HepG2 (cell line): ENCODE results near the gene C11orf16. TPM values are rescaled to one million over a fixed set of nuclear protein-coding genes. Genes with fewer than 3 reads are reported as not detected.

Experiments used
- AGO1 ChIP-seq: fragments of 200-400 bp; formaldehyde crosslinking; IDR thresholded peaks from 2 replicates; pipeline ENCODE4 v1.6.1; 2017; ENCODE audit warnings: mild to moderate bottlenecking, low read depth, low read length, moderate library complexity; ENCODE audit not compliant: poor library complexity, severe bottlenecking
- ATAD3A ChIP-seq: sonication (generic); formaldehyde crosslinking; IDR thresholded peaks from 2 replicates; pipeline ENCODE4 v1.4.0; 2020; ENCODE audit warnings: missing genetic modification reagents
- ATF4 ChIP-seq, 2 experiments: fragments of 450-650 bp in 1 of 2; sonication (generic) in 1 of 2; formaldehyde crosslinking; IDR thresholded peaks; 2 replicates each; pipeline versions ENCODE4 v1.5.0 to v1.8.0; 2020 to 2022; ENCODE audit warnings: mild to moderate bottlenecking in 1 of 2, missing genetic modification reagents in 1 of 2
- FOXK1 ChIP-seq: sonication (generic); formaldehyde crosslinking; IDR thresholded peaks from 2 replicates; pipeline ENCODE4 v1.4.0; 2020; ENCODE audit warnings: low read depth, missing genetic modification reagents, borderline replicate concordance
- MZF1 ChIP-seq: sonication (generic); formaldehyde crosslinking; IDR thresholded peaks from 2 replicates; pipeline ENCODE4 v1.8.1; 2023; ENCODE audit warnings: mild to moderate bottlenecking, missing genetic modification reagents, borderline replicate concordance
- POLR2AphosphoS5 ChIP-seq: IDR thresholded peaks from 2 replicates; pipeline ENCODE4 v1.6.1; 2012; ENCODE audit warnings: low read depth, low read length
- REPIN1 ChIP-seq: sonication (generic); formaldehyde crosslinking; IDR thresholded peaks from 2 replicates; pipeline ENCODE4 v1.8.0; 2022; ENCODE audit warnings: missing genetic modification reagents, low read depth, mild to moderate bottlenecking, borderline replicate concordance
- TBL1XR1 ChIP-seq: fragments of 150-350 bp; IDR thresholded peaks from 2 replicates; pipeline ENCODE4 v1.6.1; 2014; ENCODE audit warnings: borderline replicate concordance, low read length; ENCODE audit not compliant: partially characterized antibody
- TEAD2 ChIP-seq: sonication (generic); formaldehyde crosslinking; IDR thresholded peaks from 2 replicates; pipeline ENCODE4 v1.9.0; 2021; ENCODE audit warnings: missing genetic modification reagents
- THAP9 ChIP-seq: sonication (generic); formaldehyde crosslinking; IDR thresholded peaks from 2 replicates; pipeline ENCODE4; 2020; ENCODE audit warnings: missing genetic modification reagents, mild to moderate bottlenecking, borderline replicate concordance
- XRCC5 ChIP-seq: fragments of 200-400 bp; formaldehyde crosslinking; optimal IDR thresholded peaks from 2 replicates; pipeline ENCODE3; 2017; ENCODE audit warnings: mild to moderate bottlenecking, low read length
- YEATS2 ChIP-seq: sonication (generic); formaldehyde crosslinking; IDR thresholded peaks from 2 replicates; pipeline ENCODE4 v1.4.0; 2020; ENCODE audit warnings: missing genetic modification reagents, borderline replicate concordance
- ZFAT ChIP-seq: sonication (generic); formaldehyde crosslinking; conservative IDR thresholded peaks from 2 replicates; pipeline ENCODE4 v1.8.1; 2023; ENCODE audit warnings: missing genetic modification reagents, inconsistent platforms
- ZKSCAN5 ChIP-seq: sonication (generic); formaldehyde crosslinking; IDR thresholded peaks from 2 replicates; pipeline ENCODE4 v1.5.1; 2020; ENCODE audit warnings: mild to moderate bottlenecking, missing genetic modification reagents
- ZNF253 ChIP-seq: sonication (generic); formaldehyde crosslinking; IDR thresholded peaks from 2 replicates; pipeline ENCODE4 v1.8.0; 2022; ENCODE audit warnings: mild to moderate bottlenecking, missing genetic modification reagents, borderline replicate concordance
- ZNF264 ChIP-seq: sonication (generic); formaldehyde crosslinking; IDR thresholded peaks from 2 replicates; pipeline ENCODE4 v1.4.0; 2020; ENCODE audit warnings: missing genetic modification reagents
- ZNF678 ChIP-seq: sonication (generic); formaldehyde crosslinking; IDR thresholded peaks from 2 replicates; pipeline ENCODE4 v1.4.0; 2020; ENCODE audit warnings: mild to moderate bottlenecking, missing genetic modification reagents
- ZNF780A ChIP-seq: sonication (generic); formaldehyde crosslinking; IDR thresholded peaks from 2 replicates; pipeline ENCODE4 v1.8.0; 2022; ENCODE audit warnings: mild to moderate bottlenecking, missing genetic modification reagents, moderate library complexity
- polyA plus RNA-seq, 8 experiments: library from polyadenylated mRNA; depleted of rRNA in 3 of 8; stranded (reverse) in 7 of 8; unstranded in 1 of 8; fragments of >200 nt; fragmentation: Illumina TruSeq in 4 of 8; extraction: Trizol in 4 of 8; gene quantifications; 2 replicates each; pipeline versions ENCODE4 v1.2.1 to v1.2.3, GENCODE V29; 2011 to 2016; ENCODE audit warnings: low read depth in 4 of 8, missing spikeins in 1 of 8, mixed read lengths in 1 of 8; ENCODE audit not compliant: insufficient read depth in 1 of 8
- total RNA-seq, 5 experiments: library from RNA; depleted of rRNA; stranded (reverse); fragments of >200 nt; fragmentation: Illumina TruSeq; extraction: Trizol; gene quantifications; 2 replicates each; pipeline ENCODE4 v1.2.3, GENCODE V29; 2016; ENCODE audit warnings: low read depth in 1 of 5
- TF ChIP-seq, protein P1 (sequence below): sonication (generic); formaldehyde crosslinking; IDR thresholded peaks from 2 replicates; pipeline ENCODE4 v1.8.1; 2023; ENCODE audit warnings: mild to moderate bottlenecking, inconsistent platforms, moderate library complexity, missing genetic modification reagents, borderline replicate concordance
- TF ChIP-seq, protein P2 (sequence below): sonication (generic); formaldehyde crosslinking; IDR thresholded peaks from 2 replicates; pipeline ENCODE4 v1.5.0; 2020; ENCODE audit warnings: mild to moderate bottlenecking, low read depth, missing genetic modification reagents, borderline replicate concordance
- TF ChIP-seq, protein P3 (sequence below): sonication (generic); formaldehyde crosslinking; IDR thresholded peaks from 2 replicates; pipeline ENCODE4 v1.4.0; 2020; ENCODE audit warnings: missing genetic modification reagents, mild to moderate bottlenecking, borderline replicate concordance

Gene C11orf16
- total and polyA plus RNA-seq, 2 of the 13 experiments (the other 11 are each of a cell fraction or from before 2014, with no cell fraction given), result not detected

- TF ChIP-seq THAP9 (CRISPR knock-in tag), result peak; percentile 92
- 0 out of 2 replicates have a peak, but pooled peaks have one; percentile 65 for TF ChIP-seq ZNF253 (CRISPR knock-in tag)
- TF ChIP-seq, protein P1, sequence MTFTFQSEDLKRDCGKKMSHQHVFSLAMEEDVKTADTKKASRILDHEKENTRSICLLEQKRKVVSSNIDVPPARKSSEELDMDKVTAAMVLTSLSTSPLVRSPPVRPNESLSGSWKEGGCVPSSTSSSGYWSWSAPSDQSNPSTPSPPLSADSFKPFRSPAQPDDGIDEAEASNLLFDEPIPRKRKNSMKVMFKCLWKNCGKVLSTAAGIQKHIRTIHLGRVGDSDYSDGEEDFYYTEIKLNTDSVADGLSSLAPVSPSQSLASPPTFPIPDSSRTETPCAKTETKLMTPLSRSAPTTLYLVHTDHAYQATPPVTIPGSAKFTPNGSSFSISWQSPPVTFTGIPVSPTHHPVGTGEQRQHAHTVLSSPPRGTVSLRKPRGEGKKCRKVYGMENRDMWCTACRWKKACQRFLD (CRISPR knock-in tag), result peak; percentile 65
- TF ChIP-seq, protein P2, sequence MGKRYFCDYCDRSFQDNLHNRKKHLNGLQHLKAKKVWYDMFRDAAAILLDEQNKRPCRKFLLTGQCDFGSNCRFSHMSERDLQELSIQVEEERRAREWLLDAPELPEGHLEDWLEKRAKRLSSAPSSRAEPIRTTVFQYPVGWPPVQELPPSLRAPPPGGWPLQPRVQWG (CRISPR knock-in tag), result no peak
- peak; percentile 78 for TF ChIP-seq POLR2AphosphoS5
- peak; percentile 85; the same call in 1 of the 2 replicates for TF ChIP-seq YEATS2 (CRISPR knock-in tag)
- no peak for TF ChIP-seq TBL1XR1
- TF ChIP-seq ATAD3A (CRISPR knock-in tag), result no peak
- TF ChIP-seq, protein P3, sequence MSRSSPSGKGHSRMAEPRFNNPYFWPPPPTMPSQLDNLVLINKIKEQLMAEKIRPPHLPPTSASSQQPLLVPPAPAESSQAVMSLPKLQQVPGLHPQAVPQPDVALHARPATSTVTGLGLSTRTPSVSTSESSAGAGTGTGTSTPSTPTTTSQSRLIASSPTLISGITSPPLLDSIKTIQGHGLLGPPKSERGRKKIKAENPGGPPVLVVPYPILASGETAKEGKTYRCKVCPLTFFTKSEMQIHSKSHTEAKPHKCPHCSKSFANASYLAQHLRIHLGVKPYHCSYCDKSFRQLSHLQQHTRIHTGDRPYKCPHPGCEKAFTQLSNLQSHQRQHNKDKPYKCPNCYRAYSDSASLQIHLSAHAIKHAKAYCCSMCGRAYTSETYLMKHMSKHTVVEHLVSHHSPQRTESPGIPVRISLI, result peak; percentile 47; the same call in 1 of the 2 replicates
- peak; percentile 19; the same call in 1 of the 2 replicates for TF ChIP-seq ZNF264 (CRISPR knock-in tag)
- no peak for TF ChIP-seq ZKSCAN5
- 0 out of 2 replicates have a peak, but pooled peaks have one; percentile 59 for TF ChIP-seq TEAD2
- peak; percentile 61; the same call in 1 of the 2 replicates for TF ChIP-seq FOXK1 (CRISPR knock-in tag)
- TF ChIP-seq MZF1 (CRISPR knock-in tag), result 0 out of 2 replicates have a peak, but pooled peaks have one; percentile 0
- no peak for TF ChIP-seq AGO1
- no peak for TF ChIP-seq ATF4 (CRISPR knock-in tag; IDR thresholded peaks at IDR 0.05)
- TF ChIP-seq ZFAT, result no peak
- no peak for TF ChIP-seq XRCC5
- TF ChIP-seq REPIN1 (CRISPR knock-in tag), result peak; percentile 40; the same call in 1 of the 2 replicates
- TF ChIP-seq ZNF780A, result no peak
- peak; percentile 20 for TF ChIP-seq ZNF678 (CRISPR knock-in tag)
Measured at GRCh38 chr11:8964324-8965320, 31.9 kb upstream of the C11orf16 start, which contains the start of gene TMEM9B (continued).
